T-helper 1 cell treated with Interleukin-12 subunit alpha and Interleukin-12 subunit beta and Interleukin-4 antibody, amounts not matched to agents 30 ng/mL and 1 ng/mL, for 36 hours (primary cell): ENCODE results near the gene CDK6. TPM values are rescaled to one million over a fixed set of nuclear protein-coding genes. Genes with fewer than 3 reads are reported as not detected.

Experiments
- intact Hi-C: fragments of 100-400 bp; cut with micrococcal nuclease; formaldehyde crosslinking; loops from one replicate; pipeline ENCODE4 v1.15.1; 2024
- total RNA-seq: library from RNA; stranded (reverse); gene quantifications from 2 replicates; pipeline ENCODE4 v1.2.3, GENCODE V29; 2022

Gene CDK6
- total RNA-seq, 1 donor from 2014 or later: 183 TPM

GRCh38 chr7:92695308-92696261 lies 140.8 kb downstream of the CDK6 start:
- intact Hi-C loops: no loop called here

- intact Hi-C loops: no loop called here
Observed at GRCh38 chr7:92694211-92694610, 142.2 kb downstream of the CDK6 start.

- intact Hi-C loops: no loop called here
Observed at GRCh38 chr7:92693519-92693918, 142.9 kb downstream of the CDK6 start.

GRCh38 chr7:92691578-92691977 lies 144.8 kb downstream of the CDK6 start:
- intact Hi-C loops: loop anchor here (1.0 to 2.0 kb wide), 7 partner anchors 27 to 537 kb away; partner anchors contain the start of genes PEX1 and RBM48

- intact Hi-C loops: loop anchor here (1.0 to 5.0 kb wide), 11 partner anchors 8 to 462 kb away; partner anchors contain the start of genes SAMD9 and SAMD9L
Observed at GRCh38 chr7:92685136-92686042, 151.0 kb downstream of the CDK6 start.

GRCh38 chr7:92684274-92684673 lies 152.1 kb downstream of the CDK6 start:
- intact Hi-C loops: loop anchor here (2.0 kb wide), 3 partner anchors 41 to 433 kb away; partner anchors contain the start of gene SAMD9

GRCh38 chr7:92682903-92683539 lies 153.4 kb downstream of the CDK6 start:
- intact Hi-C loops: loop anchor here (1.0 kb wide), 1 partner anchor 11 kb away; no protein-coding TSS in a partner anchor

GRCh38 chr7:92682330-92682729 lies 154.0 kb downstream of the CDK6 start:
- intact Hi-C loops: no loop called here

GRCh38 chr7:92681633-92682032 lies 154.7 kb downstream of the CDK6 start:
- intact Hi-C loops: no loop called here

- intact Hi-C loops: no loop called here
Observed at GRCh38 chr7:92680442-92680841, 155.9 kb downstream of the CDK6 start.

- intact Hi-C loops: no loop called here
Observed at GRCh38 chr7:92678291-92678920, 158.0 kb downstream of the CDK6 start.

GRCh38 chr7:92674379-92674778 lies 162.0 kb downstream of the CDK6 start:
- intact Hi-C loops: no loop called here

GRCh38 chr7:92671505-92672169 lies 164.7 kb downstream of the CDK6 start:
- intact Hi-C loops: loop anchor here (1.0 kb wide), 1 partner anchor 12 kb away; no protein-coding TSS in a partner anchor

GRCh38 chr7:92670204-92670851 lies 166.0 kb downstream of the CDK6 start:
- intact Hi-C loops: no loop called here

- intact Hi-C loops: no loop called here
Observed at GRCh38 chr7:92669616-92670165, 166.7 kb downstream of the CDK6 start.

GRCh38 chr7:92668564-92668963 lies 167.8 kb downstream of the CDK6 start:
- intact Hi-C loops: no loop called here

GRCh38 chr7:92667816-92668535 lies 168.4 kb downstream of the CDK6 start:
- intact Hi-C loops: no loop called here

- intact Hi-C loops: loop anchor here (2.0 kb wide), 1 partner anchor 17 kb away; no protein-coding TSS in a partner anchor
Observed at GRCh38 chr7:92665926-92666325, 170.4 kb downstream of the CDK6 start.
